Mononuclear cell (primary cell): ENCODE results near the gene G6PC2. TPM values are rescaled to one million over a fixed set of nuclear protein-coding genes. Genes with fewer than 3 reads are reported as not detected.
"Not testable (repeated sequence)": the region's sequence is repeated elsewhere in the genome, so short reads cannot be mapped to it uniquely, and the experiment has no call there.

Experiments
- H3K27me3 ChIP-seq: 2 replicates; pipeline ENCODE4 v1.6.0; 2011; ENCODE audit warnings: low read length, control low read depth; ENCODE audit not compliant: insufficient read depth
- H3K4me1 ChIP-seq: 2 replicates; pipeline ENCODE4 v1.5.1; 2011; ENCODE audit warnings: mild to moderate bottlenecking, low read length, control low read depth; ENCODE audit not compliant: insufficient read depth
- H3K4me3 ChIP-seq: 2 replicates; pipeline ENCODE4 v1.5.1; 2011; ENCODE audit warnings: mild to moderate bottlenecking, low read length, moderate library complexity
- H3K9me3 ChIP-seq: 2 replicates; pipeline ENCODE4 v1.5.1; 2011; ENCODE audit warnings: low read depth, mild to moderate bottlenecking, control low read depth, low read length
- total RNA-seq: library from RNA; depleted of rRNA; stranded (reverse); fragments of >200 nt; gene quantifications from one replicate; pipeline ENCODE4 v1.2.3, GENCODE V29; 2012

The G6PC2 gene
- total RNA-seq: not detected

GRCh38 chr2:168901003-168901402 is at the start of gene G6PC2:
TSS of gene G6PC2 (plus strand) at chr2:168901291. CDS start at chr2:168901332, 41 bp downstream.
- Histone ChIP-seq H3K4me1 (no peaks in the 10 kb centered on the region), H3K27me3 (no peaks in the 10 kb centered on the region), H3K4me3 (no peak within 1 kb of the TSS), H3K9me3 (no peaks in the 10 kb centered on the region)

GRCh38 chr2:168851674-168852320 is 49.3 kb upstream of the G6PC2 start:
- Histone ChIP-seq H3K27me3 (no peaks in the 10 kb centered on the region), H3K4me3 (no peak overlapping the region), H3K9me3 (no peaks in the 10 kb centered on the region), H3K4me1 (no peaks in the 10 kb centered on the region)

- no peaks in the 10 kb centered on the region for H3K27me3 ChIP-seq
Measured at GRCh38 chr2:168852481-168852880, 48.6 kb upstream of the G6PC2 start.

GRCh38 chr2:168853471-168853870 is 47.6 kb upstream of the G6PC2 start:
- no peaks in the 10 kb centered on the region for H3K9me3 ChIP-seq
- H3K4me1 ChIP-seq: no peaks in the 10 kb centered on the region
- no peaks in the 10 kb centered on the region for H3K27me3 ChIP-seq
- no peak overlapping the region for H3K4me3 ChIP-seq

More at GRCh38 chr2:168852481-168852880, 48.6 kb upstream of the G6PC2 start:
- H3K4me3 ChIP-seq: no peak overlapping the region
- no peaks in the 10 kb centered on the region for H3K9me3 ChIP-seq
- H3K4me1 ChIP-seq: no peaks in the 10 kb centered on the region

- Histone ChIP-seq H3K4me1 (no peaks in the 10 kb centered on the region), H3K27me3 (no peaks in the 10 kb centered on the region), H3K9me3 (no peaks in the 10 kb centered on the region), H3K4me3 (no peak overlapping the region)
Measured at GRCh38 chr2:168854651-168855050, 46.4 kb upstream of the G6PC2 start.

GRCh38 chr2:168855601-168856000 is 45.5 kb upstream of the G6PC2 start:
- Histone ChIP-seq H3K4me3 (no peak overlapping the region), H3K27me3 (no peaks in the 10 kb centered on the region), H3K9me3 (no peaks in the 10 kb centered on the region), H3K4me1 (no peaks in the 10 kb centered on the region)

GRCh38 chr2:168858146-168858545 is 42.9 kb upstream of the G6PC2 start:
- Histone ChIP-seq H3K27me3 (no peaks in the 10 kb centered on the region), H3K4me3 (no peak overlapping the region), H3K4me1 (no peaks in the 10 kb centered on the region), H3K9me3 (no peaks in the 10 kb centered on the region)

- H3K27me3 ChIP-seq, H3K9me3 ChIP-seq, H3K4me1 ChIP-seq, H3K4me3 ChIP-seq: not testable (repeated sequence)
Measured at GRCh38 chr2:168867164-168867563, 33.9 kb upstream of the G6PC2 start.

- H3K9me3 ChIP-seq, H3K27me3 ChIP-seq, H3K4me1 ChIP-seq, H3K4me3 ChIP-seq: not testable (repeated sequence)
Measured at GRCh38 chr2:168870369-168870768, 30.7 kb upstream of the G6PC2 start.

- H3K4me1 ChIP-seq, H3K4me3 ChIP-seq, H3K9me3 ChIP-seq, H3K27me3 ChIP-seq: not testable (repeated sequence)
Measured at GRCh38 chr2:168870824-168871223, 30.3 kb upstream of the G6PC2 start.

GRCh38 chr2:168874368-168875054 is 26.6 kb upstream of the G6PC2 start:
- Histone ChIP-seq H3K27me3 (no peaks in the 10 kb centered on the region), H3K4me1 (no peaks in the 10 kb centered on the region), H3K9me3 (no peaks in the 10 kb centered on the region), H3K4me3 (no peak overlapping the region)

- not testable (repeated sequence) for H3K4me1 ChIP-seq, H3K27me3 ChIP-seq, H3K9me3 ChIP-seq, H3K4me3 ChIP-seq
Measured at GRCh38 chr2:168882163-168882562, 18.9 kb upstream of the G6PC2 start.

- Histone ChIP-seq H3K27me3 (no peaks in the 10 kb centered on the region), H3K4me1 (peaks cover 5% of the 10 kb centered on the region), H3K9me3 (no peaks in the 10 kb centered on the region), H3K4me3 (no peak overlapping the region)
Measured at GRCh38 chr2:168884975-168885374, 16.1 kb upstream of the G6PC2 start.

- Histone ChIP-seq H3K27me3 (no peaks in the 10 kb centered on the region), H3K9me3 (no peaks in the 10 kb centered on the region), H3K4me3 (peak overlapping the region; percentile 46), H3K4me1 (peaks cover 11% of the 10 kb centered on the region)
Measured at GRCh38 chr2:168889635-168890005, 11.5 kb upstream of the G6PC2 start.

- Histone ChIP-seq H3K4me3 (peak within 1 kb of the TSS; percentile 46), H3K27me3 (no peaks in the 10 kb centered on the region), H3K9me3 (no peaks in the 10 kb centered on the region), H3K4me1 (peaks cover 11% of the 10 kb centered on the region)
Measured at GRCh38 chr2:168890006-168890782, 10.9 kb upstream of the G6PC2 start, which contains the start of gene SPC25. TSS of gene SPC25 (minus strand) at chr2:168890430. CDS start at chr2:168889519, 911 bp downstream.
